Measurements from ENCODE around the gene MPZL2.

MPZL2 gene

DNA sequence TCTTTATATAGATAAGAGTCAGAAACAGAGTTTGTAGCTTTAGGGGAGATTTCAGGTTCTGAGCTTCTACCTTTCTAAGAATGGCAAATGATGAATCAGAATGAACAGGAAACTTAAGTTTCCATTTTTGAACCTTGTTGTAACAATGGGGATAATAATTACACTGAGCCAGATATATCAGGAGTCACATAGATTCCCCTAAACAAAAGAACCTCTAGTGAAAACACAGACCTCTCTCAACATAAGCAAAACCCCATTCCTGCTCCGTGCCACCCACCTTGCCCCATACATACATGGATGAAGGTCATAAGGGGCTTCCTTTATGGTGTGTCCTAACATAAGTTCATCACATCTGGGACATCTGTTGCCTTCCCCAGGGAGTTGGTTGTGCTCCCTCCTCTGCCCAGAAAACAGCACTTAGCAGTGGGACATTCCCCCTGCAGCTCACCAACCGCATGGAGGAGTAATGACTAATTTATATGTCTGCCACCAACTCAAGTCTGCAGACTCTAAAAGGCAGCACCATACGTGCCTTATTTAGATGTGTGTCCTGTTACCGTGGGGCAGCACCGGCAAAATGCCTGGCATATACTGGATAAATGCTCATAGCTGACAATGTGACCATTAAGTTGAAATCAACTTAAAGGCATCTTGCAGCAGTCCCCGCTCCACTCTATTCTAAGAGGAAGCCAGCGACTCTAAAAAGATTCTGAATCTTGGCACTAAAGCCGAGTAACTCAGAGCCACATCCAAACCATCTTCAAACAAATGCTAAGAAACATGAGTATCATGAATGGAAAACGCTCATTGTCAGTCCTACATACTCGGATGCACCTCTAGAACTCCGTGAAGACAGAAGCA is 47.2 kb downstream of the MPZL2 start:
- DNase-seq, result no peak

DNA sequence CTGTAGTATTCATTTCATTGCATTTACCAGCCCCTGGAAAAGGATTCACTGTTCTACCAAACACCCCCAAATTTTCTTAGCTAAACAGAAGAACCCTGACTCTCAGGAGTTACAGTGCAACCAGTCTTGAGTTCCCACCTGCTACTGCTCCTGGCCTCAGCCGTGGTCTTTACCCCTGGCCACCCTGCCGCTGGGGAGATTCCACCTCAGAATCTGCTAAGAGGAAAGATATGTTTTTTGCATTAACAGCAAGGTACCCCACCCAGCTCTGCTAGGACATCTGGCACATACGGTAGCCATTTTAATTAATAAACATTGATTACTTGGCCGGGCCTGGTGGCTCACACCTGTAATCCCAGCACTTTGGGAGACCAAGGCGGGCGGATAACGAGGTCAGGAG is 48.3 kb downstream of the MPZL2 start:
- DNase-seq, result no peak

DNA sequence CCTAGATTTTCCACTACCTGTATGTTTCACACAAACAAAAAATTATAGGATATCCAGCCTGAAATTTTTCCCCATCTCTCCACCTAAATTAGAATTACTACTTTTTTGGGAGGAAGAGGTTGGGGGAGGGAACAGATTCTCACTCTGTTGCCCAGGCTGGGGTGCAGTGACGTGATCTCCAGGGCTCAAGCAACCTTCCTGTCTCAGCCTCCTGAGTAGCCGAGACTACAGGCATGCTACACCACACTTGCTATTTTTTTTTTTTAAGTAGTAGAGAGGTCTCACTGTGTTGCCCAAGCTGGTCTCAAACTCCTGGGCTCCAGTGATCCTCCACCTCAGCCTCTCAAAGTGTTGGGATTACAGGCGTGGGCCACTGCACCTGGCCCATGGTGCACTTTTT is 48.8 kb downstream of the MPZL2 start:
- DNase-seq, result no peak

DNA sequence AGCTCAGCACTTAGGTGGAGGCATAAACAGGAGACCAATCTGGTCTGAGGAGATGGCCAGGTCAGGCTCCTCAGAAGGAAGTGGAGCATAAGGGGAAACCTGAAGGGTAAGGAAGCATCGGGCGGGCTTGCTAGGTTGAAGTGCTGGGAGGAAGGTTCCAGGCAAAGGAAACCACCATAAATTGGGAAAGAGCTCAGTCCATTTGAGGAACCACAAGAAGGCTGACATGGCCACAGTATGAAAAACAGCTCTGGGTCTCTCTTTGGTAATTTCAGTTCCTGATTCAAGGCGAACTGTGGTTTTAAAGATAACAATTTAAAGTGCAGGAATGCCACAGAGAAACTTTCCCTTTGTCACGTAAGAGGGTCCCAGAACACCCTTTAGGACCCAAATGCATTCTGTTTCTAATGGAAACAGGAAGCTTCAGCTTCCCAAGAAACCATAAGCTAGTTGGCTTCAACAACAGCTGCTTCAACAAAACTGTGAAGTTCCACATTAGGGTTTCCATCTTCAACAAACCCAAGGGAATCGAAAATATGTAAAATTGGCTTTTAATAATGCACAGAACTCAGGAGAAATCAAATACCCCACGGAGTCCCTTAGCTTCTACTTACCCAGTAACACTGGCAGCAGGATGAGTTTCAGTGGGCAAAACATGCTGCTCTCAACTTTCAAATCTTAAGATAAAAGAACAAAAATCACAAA is 49.7 kb downstream of the MPZL2 start:
- no peak for DNase-seq

DNA sequence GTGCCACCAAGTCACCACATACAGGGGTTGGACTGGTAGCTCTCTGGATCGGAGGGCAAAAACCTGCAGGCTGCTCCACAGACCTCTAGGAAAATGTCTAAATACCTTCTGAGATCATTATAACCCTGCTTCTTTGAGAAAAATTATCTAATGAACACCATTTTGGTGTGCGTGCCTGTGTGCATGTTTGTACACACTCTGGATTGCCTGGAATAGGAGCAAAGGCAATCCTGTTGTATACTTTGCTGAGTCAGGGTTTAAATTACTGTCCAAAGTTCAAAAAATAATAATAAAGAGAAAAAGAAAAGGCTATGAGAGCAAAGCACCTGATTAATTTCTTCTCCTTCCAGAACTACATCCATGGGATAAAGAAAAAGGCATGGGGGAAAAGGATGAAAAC is 50.3 kb downstream of the MPZL2 start:
- DNase-seq, result no peak

DNA sequence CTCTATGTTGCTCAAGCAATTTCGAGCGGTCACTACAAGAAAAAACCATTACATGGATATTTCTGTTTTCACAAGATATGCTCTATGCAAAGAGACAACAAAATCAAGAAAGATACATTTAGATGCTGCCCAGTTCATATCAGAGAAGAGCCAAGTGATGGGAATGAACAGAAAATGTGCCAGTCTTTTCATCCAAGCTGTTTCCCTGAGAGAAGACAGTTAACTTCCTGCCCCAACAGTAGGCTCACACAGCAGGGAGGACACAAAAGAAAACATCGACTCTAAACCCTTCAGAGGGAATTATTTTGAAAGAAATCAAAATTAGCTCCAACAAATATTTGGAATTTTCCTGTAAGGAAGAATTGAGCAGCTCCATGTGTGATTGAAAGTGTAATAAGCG is 50.9 kb downstream of the MPZL2 start:
- DNase-seq, result no peak

DNA sequence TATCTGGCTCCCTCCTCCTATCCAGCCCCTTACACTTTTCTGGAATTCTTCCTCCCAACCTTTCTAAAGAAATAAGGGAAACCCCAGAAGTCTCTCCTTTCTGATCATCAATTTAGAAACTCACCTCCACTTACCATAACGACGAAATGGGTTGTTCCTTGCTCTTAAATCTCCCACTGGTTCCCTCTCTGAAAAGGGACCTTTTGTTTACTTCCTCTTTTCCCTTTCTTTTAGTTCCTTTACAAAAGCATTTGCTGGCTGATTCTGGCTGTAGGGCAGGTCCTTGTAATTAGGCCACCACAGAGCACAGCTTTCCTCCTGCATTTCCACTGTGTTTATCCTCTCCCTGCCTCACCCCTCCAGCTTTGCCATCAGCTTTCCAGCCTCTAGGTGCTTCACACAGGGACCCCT is 51.3 kb downstream of the MPZL2 start:
- no peak for DNase-seq

DNA sequence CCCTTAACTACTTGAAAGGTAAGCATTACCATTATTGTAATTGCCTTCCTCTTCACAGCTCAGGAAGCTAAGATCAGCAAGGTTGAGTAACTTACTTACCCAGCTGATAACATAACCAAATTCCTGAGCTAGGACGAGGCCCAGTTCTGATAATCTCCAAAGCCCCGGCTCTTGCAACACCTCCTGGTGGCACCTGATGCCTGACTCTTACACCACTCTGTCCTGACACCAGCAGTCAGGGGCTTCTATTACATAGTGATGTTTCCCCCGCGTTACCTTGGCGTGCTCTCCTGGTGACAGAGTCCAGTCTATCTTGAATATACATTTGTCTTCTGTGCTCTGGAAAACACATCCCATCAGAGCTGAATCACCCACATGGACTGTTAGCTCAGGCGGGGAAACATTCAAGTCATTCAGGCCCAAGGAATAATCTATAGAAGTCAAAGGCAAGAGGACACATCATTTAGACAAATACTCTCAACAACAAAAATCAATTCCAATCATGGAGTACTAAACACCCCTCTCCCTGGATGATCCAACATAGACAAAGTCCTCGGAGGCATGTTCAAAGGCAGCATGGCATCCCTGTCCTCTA is 51.9 kb downstream of the MPZL2 start:
- no peak for DNase-seq

DNA sequence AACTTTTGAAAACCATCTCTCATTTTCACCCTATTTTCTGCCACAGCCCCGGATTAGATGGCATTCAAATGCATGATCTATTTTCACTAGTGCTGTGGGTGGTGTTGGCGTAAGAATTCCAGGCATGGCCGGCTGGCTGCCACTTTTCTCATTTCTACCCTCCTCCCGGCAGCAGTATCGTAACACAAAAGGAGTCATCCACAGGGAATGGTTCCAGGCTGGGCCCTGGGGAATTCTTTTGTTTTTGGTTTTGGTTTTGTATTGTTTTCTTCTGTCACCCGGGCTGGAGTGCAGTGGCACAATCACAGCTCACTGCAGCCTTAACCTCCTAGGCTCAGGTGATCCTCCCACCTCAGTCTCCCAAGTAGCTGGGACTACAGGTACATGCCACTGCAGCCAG is 53.1 kb downstream of the MPZL2 start:
- DNase-seq, result no peak

DNA sequence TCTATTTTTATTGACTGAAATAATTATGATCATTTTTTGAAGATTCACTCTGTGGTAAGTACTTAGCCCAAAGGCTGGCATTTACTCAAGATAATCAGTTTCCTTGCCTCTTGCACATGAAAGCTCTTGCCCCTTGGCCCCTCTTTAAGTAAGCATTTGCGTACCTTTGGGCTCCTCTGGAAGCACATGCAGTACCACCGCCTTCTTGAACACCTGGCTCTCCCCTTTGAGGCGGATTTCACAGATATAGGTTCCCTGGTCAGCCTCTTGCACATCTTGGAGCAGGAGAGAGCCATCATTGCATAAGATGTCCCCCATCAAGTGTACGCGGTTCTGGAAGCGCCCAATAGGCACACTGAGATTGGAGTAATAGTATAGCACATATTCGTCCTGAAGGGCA is 53.8 kb downstream of the MPZL2 start:
- no peak for DNase-seq

DNA sequence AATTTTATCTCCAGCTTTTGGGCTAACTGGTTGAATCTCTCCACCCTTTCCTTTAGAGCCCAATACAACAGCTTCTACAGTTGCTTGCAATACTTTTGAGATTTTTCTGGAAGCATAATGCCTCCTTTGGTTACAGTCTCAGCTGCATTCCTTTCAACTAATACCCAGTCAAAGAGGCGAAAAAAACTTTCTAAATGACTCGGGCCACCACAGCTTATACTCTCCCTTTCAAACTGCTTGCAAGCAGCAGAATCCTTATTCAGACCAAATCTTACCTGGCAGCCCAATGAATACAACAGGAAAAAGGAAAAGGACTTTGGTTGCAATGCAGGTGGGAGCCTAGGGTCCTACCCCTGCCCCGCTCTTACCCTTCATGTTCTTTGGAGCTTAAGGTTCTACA is 55.1 kb downstream of the MPZL2 start:
- DNase-seq, result no peak

DNA sequence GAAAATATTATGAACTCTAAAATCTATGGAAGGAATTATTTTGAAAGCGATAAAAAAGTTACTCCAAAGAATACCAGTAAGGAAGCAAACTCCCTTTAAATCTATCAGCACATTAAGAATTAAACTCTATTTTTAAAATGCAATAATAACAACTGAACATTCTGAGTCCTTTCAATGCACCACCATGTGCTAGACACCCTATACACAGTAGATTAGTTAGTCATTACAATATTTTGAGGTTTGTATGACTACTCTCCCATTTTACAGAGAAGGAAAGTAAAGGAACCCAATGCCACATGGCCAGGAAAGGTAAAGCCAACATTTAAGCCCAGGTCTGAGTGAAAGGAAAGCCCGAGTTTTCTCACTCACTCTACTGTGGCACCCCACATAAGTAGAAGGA is 57.0 kb downstream of the MPZL2 start:
- no peak for DNase-seq

DNA sequence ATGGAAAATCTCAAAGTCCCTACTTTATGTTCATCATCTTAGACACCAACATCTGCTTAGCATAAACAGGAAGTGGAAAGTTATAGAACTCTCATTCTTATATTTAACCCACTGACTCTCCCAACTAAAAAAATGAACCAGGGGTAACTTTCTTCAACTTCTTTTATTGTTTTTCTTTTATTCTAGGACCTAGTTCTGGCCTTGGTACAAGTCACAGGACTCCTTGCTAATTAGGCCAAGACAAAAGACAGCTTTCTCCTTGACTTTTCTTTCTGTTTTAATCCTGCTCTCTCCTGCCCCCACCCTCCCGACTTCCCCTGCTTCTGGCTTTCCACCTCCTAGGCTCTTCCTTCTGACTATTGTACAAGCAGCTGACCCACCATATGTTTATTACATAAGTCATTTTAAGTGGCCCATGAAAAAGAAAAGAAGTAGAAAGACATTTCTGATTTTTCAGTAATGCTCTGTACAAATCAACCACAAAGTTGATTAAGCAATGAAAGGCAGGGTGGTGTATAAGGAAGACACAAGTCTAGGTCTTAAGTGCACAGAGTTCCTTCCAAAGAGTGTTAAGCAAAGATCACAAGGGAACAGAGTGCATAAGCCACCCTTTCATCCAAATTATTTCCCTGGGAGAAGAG is 57.6 kb downstream of the MPZL2 start:
- no peak for DNase-seq

DNA sequence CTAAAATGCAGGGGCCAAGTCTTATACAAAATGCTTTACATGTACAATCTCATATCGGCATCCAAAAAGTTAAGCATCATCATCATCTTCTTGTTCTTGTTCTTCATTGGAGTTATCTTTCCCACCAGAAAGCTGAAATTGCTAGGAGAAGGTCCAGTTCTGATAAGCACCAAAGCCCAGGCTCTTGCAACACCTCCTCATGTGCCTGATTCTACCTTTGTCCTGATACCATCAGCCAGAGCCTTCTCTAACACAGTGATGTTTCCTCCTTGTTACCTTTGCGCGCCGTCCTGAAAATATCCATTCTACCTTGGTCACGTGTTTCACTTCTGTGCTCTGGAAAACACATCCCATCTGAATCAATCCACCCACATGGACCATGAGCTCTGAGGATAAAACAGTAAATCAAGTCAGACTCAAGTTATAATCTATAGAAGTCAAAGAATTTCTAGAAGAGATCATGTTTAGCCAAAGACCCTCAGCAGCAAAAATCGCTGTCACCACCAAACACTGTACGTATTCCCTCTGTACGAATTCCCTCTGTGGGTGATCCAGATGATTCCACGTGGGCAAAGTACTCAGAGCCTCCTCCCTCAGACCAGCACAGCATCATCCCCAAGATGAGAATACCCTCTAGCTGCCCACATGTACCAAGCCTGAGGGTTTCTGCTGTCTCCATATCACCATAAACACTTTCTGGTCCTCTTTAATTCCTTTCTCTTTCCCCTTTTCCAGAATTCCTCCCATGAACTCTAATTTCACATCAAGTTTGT is 58.3 kb downstream of the MPZL2 start:
- no peak for DNase-seq
